Measurements from ENCODE around the gene POLD3. TPM values are rescaled to one million over a fixed set of nuclear protein-coding genes. Genes with fewer than 3 reads are reported as not detected.

Gene POLD3
- total RNA-seq, 1 donor from 2014 or later, result 11.9 TPM

GRCh38 chr11:74641905-74642304, 49.5 kb downstream of the POLD3 start:
- no peak for DNase-seq (ENCODE audit: low read depth)
- TF ChIP-seq CTCF (IDR thresholded peaks at IDR 0.05; ENCODE audit: insufficient read depth, low read length, poor library complexity, severe bottlenecking), result no peak
- H3K27me3 ChIP-seq (ENCODE audit: control insufficient read depth, insufficient read depth, low read length), result no peaks in the 10 kb centered on the region
- no peak overlapping the region for H3K4me3 ChIP-seq (ENCODE audit: low read depth, low read length)
- no peaks in the 10 kb centered on the region for H3K36me3 ChIP-seq (ENCODE audit: control insufficient read depth, insufficient read depth, low read length)

- no peak for TF ChIP-seq CTCF (IDR thresholded peaks at IDR 0.05; ENCODE audit: insufficient read depth, low read length, poor library complexity, severe bottlenecking)
- H3K27me3 ChIP-seq (ENCODE audit: control insufficient read depth, insufficient read depth, low read length), result no peaks in the 10 kb centered on the region
- no peak overlapping the region for H3K4me3 ChIP-seq (ENCODE audit: low read depth, low read length)
- H3K36me3 ChIP-seq (ENCODE audit: control insufficient read depth, insufficient read depth, low read length), result no peaks in the 10 kb centered on the region
- DNase-seq (ENCODE audit: low read depth), result no peak
These were observed 50.5 kb downstream of the POLD3 start for GRCh38 chr11:74642912-74643311.

- no peak for DNase-seq (ENCODE audit: low read depth)
These were observed 51.7 kb downstream of the POLD3 start for GRCh38 chr11:74644081-74644480.

GRCh38 chr11:74646215-74646614, 53.8 kb downstream of the POLD3 start:
- Histone ChIP-seq H3K36me3 (ENCODE audit: control insufficient read depth, insufficient read depth, low read length) (no peaks in the 10 kb centered on the region), H3K4me3 (ENCODE audit: low read depth, low read length) (no peak overlapping the region), H3K27me3 (ENCODE audit: control insufficient read depth, insufficient read depth, low read length) (no peaks in the 10 kb centered on the region)
- no peak for DNase-seq (ENCODE audit: low read depth)
- TF ChIP-seq CTCF (IDR thresholded peaks at IDR 0.05; ENCODE audit: insufficient read depth, low read length, poor library complexity, severe bottlenecking), result no peak

More at GRCh38 chr11:74644081-74644480, 51.7 kb downstream of the POLD3 start:
- no peaks in the 10 kb centered on the region for H3K27me3 ChIP-seq (ENCODE audit: control insufficient read depth, insufficient read depth, low read length)
- no peak overlapping the region for H3K4me3 ChIP-seq (ENCODE audit: low read depth, low read length)
- TF ChIP-seq CTCF (IDR thresholded peaks at IDR 0.05; ENCODE audit: insufficient read depth, low read length, poor library complexity, severe bottlenecking), result no peak
- H3K36me3 ChIP-seq (ENCODE audit: control insufficient read depth, insufficient read depth, low read length), result no peaks in the 10 kb centered on the region

- H3K36me3 ChIP-seq (ENCODE audit: control insufficient read depth, insufficient read depth, low read length), result no peaks in the 10 kb centered on the region
- DNase-seq (ENCODE audit: low read depth), result no peak
- TF ChIP-seq CTCF (IDR thresholded peaks at IDR 0.05; ENCODE audit: insufficient read depth, low read length, poor library complexity, severe bottlenecking), result no peak
- H3K27me3 ChIP-seq (ENCODE audit: control insufficient read depth, insufficient read depth, low read length), result no peaks in the 10 kb centered on the region
- no peak overlapping the region for H3K4me3 ChIP-seq (ENCODE audit: low read depth, low read length)
These were observed 54.6 kb downstream of the POLD3 start for GRCh38 chr11:74646954-74647353.

GRCh38 chr11:74647404-74647803, 55.0 kb downstream of the POLD3 start:
- Histone ChIP-seq H3K4me3 (ENCODE audit: low read depth, low read length) (no peak overlapping the region), H3K36me3 (ENCODE audit: control insufficient read depth, insufficient read depth, low read length) (no peaks in the 10 kb centered on the region), H3K27me3 (ENCODE audit: control insufficient read depth, insufficient read depth, low read length) (no peaks in the 10 kb centered on the region)
- DNase-seq (ENCODE audit: low read depth), result no peak
- no peak for TF ChIP-seq CTCF (IDR thresholded peaks at IDR 0.05; ENCODE audit: insufficient read depth, low read length, poor library complexity, severe bottlenecking)
